Measurements from ENCODE around the gene MCUR1. TPM values are rescaled to one million over a fixed set of nuclear protein-coding genes. Genes with fewer than 3 reads are reported as not detected.

Gene MCUR1
- total and polyA plus RNA-seq, 9 of the 15 experiments (the other 6 are each of a cell fraction or from before 2014, with no cell fraction given) = 5.1 to 60.2 (median 41.4) TPM

DNA sequence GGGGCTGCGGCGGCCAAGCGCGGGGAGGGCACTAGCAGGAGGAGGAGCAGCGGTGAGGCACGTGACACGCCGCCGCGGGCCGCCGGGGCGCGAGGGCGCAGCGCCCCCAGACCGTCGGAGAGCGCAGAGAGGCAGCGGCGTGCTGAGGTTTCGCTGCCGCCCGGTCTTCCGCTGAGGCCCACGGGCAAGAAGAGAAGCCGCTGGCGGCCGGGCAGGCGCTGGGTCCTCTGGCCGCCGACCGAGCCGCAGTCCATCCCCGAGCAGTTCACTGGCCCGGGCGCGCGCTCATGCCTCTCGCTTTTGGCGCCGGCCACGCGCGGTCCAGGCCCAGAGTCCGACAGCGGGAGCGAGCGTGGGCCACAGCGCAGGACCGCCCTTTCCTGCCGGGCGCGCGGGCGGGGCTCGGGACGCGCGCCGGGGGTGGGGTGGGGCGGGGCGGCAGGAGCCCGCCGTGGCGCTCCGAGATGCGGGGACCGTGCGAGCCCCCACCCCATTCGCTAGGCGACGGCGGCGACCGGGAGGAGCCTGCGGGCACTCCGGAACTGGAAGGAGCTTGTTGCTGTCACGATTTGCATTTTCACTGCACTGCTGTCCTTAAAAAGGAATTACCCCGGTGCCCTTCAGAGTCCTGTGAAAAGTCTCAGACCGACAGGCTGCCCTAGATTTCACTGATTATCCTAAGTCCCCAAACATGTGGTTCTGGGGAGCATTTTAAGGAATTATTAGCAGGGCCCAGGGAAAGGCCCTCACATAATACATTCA is at the start of gene MCUR1 (continued):
- TF ChIP-seq COPS2 (conservative IDR thresholded peaks at IDR 0.05) (no peak), MYC (IDR thresholded peaks at IDR 0.05; ENCODE audit: low read depth, low read length) (peak; percentile 93), MYC (CRISPR knock-in tag; IDR thresholded peaks at IDR 0.05; ENCODE audit: borderline replicate concordance, low read depth) (no peak), SREBF2 (CRISPR knock-in tag; IDR thresholded peaks at IDR 0.05) (no peak), RB1 (IDR thresholded peaks at IDR 0.05; ENCODE audit: low read depth) (peak; percentile 92), NFYB (IDR thresholded peaks at IDR 0.05; ENCODE audit: extremely low read depth, insufficient read length) (no peak), PTBP1 (IDR thresholded peaks at IDR 0.05; ENCODE audit: low read depth, low read length) (no peak), ELF4 (CRISPR knock-in tag; IDR thresholded peaks at IDR 0.05) (no peak), ZNF24 (IDR thresholded peaks at IDR 0.05) (peak; percentile 51; the same call in 1 of the 2 replicates), ZNF584 (CRISPR knock-in tag; IDR thresholded peaks at IDR 0.05; ENCODE audit: low read depth) (0 out of 2 replicates have a peak, but pooled peaks have one; percentile 44), CHCHD3 (CRISPR knock-in tag; IDR thresholded peaks at IDR 0.05) (no peak), FOSL1 (tag; conservative IDR thresholded peaks at IDR 0.05) (peak; percentile 44; the same call in 1 of the 2 replicates), ETV6 (IDR thresholded peaks at IDR 0.05; ENCODE audit: borderline replicate concordance in 1 of 2, low read depth in 2 of 2, low read length in 1 of 2) (no peak), ETV6 (CRISPR knock-in tag; IDR thresholded peaks at IDR 0.05; ENCODE audit: borderline replicate concordance) (no peak), MTA3 (IDR thresholded peaks at IDR 0.05; ENCODE audit: borderline replicate concordance) (peak; percentile 95), KDM1A (IDR thresholded peaks at IDR 0.05) (no peak), ZNF282 (CRISPR knock-in tag; IDR thresholded peaks at IDR 0.05) (no peak), NEUROD1 (IDR thresholded peaks at IDR 0.05; ENCODE audit: borderline replicate concordance, low read depth, low read length, partially characterized antibody) (no peak), YY1 (IDR thresholded peaks at IDR 0.05; ENCODE audit: borderline replicate concordance in 1 of 3, control insufficient read depth in 1 of 3, extremely low read depth in 1 of 3, insufficient read depth in 3 of 3, insufficient read length in 1 of 3, insufficient replicate concordance in 2 of 3, low read depth in 1 of 3, low read length in 2 of 3) (no peak), ZNF217 (CRISPR knock-in tag; IDR thresholded peaks at IDR 0.05) (no peak), ZNF57 (CRISPR knock-in tag; IDR thresholded peaks at IDR 0.05) (no peak; the same call in 1 of the 2 replicates), TRIM28 (IDR thresholded peaks at IDR 0.05) (no peak)
- TF ChIP-seq, protein P1, sequence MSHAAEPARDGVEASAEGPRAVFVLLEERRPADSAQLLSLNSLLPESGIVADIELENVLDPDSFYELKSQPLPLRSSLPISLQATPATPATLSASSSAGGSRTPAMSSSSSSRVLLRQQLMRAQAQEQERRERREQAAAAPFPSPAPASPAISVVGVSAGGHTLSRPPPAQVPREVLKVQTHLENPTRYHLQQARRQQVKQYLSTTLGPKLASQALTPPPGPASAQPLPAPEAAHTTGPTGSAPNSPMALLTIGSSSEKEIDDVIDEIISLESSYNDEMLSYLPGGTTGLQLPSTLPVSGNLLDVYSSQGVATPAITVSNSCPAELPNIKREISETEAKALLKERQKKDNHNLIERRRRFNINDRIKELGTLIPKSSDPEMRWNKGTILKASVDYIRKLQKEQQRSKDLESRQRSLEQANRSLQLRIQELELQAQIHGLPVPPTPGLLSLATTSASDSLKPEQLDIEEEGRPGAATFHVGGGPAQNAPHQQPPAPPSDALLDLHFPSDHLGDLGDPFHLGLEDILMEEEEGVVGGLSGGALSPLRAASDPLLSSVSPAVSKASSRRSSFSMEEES (CRISPR knock-in tag; IDR thresholded peaks at IDR 0.05) = peak; percentile 98
- TF ChIP-seq, protein P2, sequence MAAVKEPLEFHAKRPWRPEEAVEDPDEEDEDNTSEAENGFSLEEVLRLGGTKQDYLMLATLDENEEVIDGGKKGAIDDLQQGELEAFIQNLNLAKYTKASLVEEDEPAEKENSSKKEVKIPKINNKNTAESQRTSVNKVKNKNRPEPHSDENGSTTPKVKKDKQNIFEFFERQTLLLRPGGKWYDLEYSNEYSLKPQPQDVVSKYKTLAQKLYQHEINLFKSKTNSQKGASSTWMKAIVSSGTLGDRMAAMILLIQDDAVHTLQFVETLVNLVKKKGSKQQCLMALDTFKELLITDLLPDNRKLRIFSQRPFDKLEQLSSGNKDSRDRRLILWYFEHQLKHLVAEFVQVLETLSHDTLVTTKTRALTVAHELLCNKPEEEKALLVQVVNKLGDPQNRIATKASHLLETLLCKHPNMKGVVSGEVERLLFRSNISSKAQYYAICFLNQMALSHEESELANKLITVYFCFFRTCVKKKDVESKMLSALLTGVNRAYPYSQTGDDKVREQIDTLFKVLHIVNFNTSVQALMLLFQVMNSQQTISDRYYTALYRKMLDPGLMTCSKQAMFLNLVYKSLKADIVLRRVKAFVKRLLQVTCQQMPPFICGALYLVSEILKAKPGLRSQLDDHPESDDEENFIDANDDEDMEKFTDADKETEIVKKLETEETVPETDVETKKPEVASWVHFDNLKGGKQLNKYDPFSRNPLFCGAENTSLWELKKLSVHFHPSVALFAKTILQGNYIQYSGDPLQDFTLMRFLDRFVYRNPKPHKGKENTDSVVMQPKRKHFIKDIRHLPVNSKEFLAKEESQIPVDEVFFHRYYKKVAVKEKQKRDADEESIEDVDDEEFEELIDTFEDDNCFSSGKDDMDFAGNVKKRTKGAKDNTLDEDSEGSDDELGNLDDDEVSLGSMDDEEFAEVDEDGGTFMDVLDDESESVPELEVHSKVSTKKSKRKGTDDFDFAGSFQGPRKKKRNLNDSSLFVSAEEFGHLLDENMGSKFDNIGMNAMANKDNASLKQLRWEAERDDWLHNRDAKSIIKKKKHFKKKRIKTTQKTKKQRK (IDR thresholded peaks at IDR 0.05; ENCODE audit: borderline replicate concordance, low read depth, low read length) = no peak

All from K562 (cell line).